Stomach (tissue), 9 donors: ENCODE measurements around the gene MAST2. TPM values are rescaled to one million over a fixed set of nuclear protein-coding genes. Genes with fewer than 3 reads are reported as not detected.

ENCODE experiments used
- DNase-seq, 2 donors: peaks; one replicate each; pipeline versions ENCODE4 v3.0.0 to v3.0.0-alpha.2; 2013 to 2019
- H3K27ac ChIP-seq, 5 donors: fragments of 200-600 bp in 4 of 5; sonication (generic) in 4 of 5; one replicate each; pipeline ENCODE4 v1.5.1; 2013 to 2019; ENCODE audit warnings: mild to moderate bottlenecking in 1 of 5, moderate library complexity in 1 of 5
- H3K27me3 ChIP-seq, 3 donors: fragments of 200-600 bp; sonication (generic); one replicate each; pipeline ENCODE4 v1.5.1; 2017 to 2019; ENCODE audit warnings: mixed run types in 1 of 3
- H3K36me3 ChIP-seq, 4 donors: fragments of 200-600 bp; sonication (generic); 1 replicate in 3 of 4; 2 replicates in 1 of 4; pipeline ENCODE4 v1.5.1; 2016 to 2019
- H3K4me1 ChIP-seq, 4 donors: fragments of 200-600 bp; sonication (generic); one replicate each; pipeline ENCODE4 v1.5.1; 2016 to 2019
- H3K4me3 ChIP-seq, 4 donors: fragments of 200-600 bp; sonication (generic) in 3 of 4; one replicate each; pipeline ENCODE4 v1.5.1; 2016 to 2019; ENCODE audit warnings: mild to moderate bottlenecking in 1 of 4
- H3K9me3 ChIP-seq, 4 donors: fragments of 200-600 bp; sonication (generic); one replicate each; pipeline ENCODE4 v1.5.1; 2016 to 2019
- EP300 ChIP-seq: sonication (generic); formaldehyde crosslinking; IDR thresholded peaks from one replicate; pipeline ENCODE4 v1.6.1; 2017; ENCODE audit warnings: antibody characterized with exemption
- POLR2A ChIP-seq, 4 donors: fragments of 450-650 bp; IDR thresholded peaks; one replicate each; pipeline ENCODE4 v1.6.1; 2016; ENCODE audit warnings: antibody characterized with exemption in 4 of 4, control low read depth in 2 of 4, mild to moderate bottlenecking in 1 of 4, moderate library complexity in 1 of 4
- POLR2AphosphoS5 ChIP-seq, 3 donors: sonication (generic); formaldehyde crosslinking; IDR thresholded peaks; one replicate each; pipeline ENCODE4 v1.6.1; 2016; ENCODE audit warnings: antibody characterized with exemption in 3 of 3
- WGBS, 5 donors: extraction: QIAGEN DNeasy Blood & Tissue Kit in 3 of 5; methylation state at CpG; one replicate each; pipeline versions ENCODE4 v1.1.5 to v1.1.7; 2013 to 2018; 5-methylcytosine and 5-hydroxymethylcytosine counted together
- intact Hi-C: fragments of 100-400 bp; cut with DNase I; formaldehyde crosslinking; loops from one replicate; pipeline ENCODE4 v1.15.1; 2023; ENCODE audit warnings: low total_unique reads
- polyA plus RNA-seq, 3 donors: library from polyadenylated mRNA; stranded (reverse); fragments of 200-250 nt; gene quantifications; one replicate each; pipeline ENCODE4 v1.2.3, GENCODE V29; 2013
- total RNA-seq, 5 donors: library from RNA; depleted of rRNA; stranded (reverse); fragments of >200 nt; gene quantifications; one replicate each; pipeline versions ENCODE4 v1.1.0 to v1.2.3, GENCODE V29; 2014 to 2016
- TF ChIP-seq, protein P1 (sequence below), 7 experiments: fragments of 450-650 bp in 4 of 7; fragments of 200-600 bp in 3 of 7; sonication (generic) in 3 of 7; IDR thresholded peaks; one replicate each; pipeline ENCODE4 v1.5.1; 2016 to 2019; ENCODE audit warnings: antibody characterized with exemption in 7 of 7, control low read depth in 2 of 7, mild to moderate bottlenecking in 1 of 7
- donor health status: healthy with polysubstance abuse.
- donor health status: Bipolar disorder and iron deficiency.
- donor health status: healthy.

Gene MAST2
- total and polyA plus RNA-seq, 8 donors = 5.3 to 131 (median 34.8) TPM

DNA sequence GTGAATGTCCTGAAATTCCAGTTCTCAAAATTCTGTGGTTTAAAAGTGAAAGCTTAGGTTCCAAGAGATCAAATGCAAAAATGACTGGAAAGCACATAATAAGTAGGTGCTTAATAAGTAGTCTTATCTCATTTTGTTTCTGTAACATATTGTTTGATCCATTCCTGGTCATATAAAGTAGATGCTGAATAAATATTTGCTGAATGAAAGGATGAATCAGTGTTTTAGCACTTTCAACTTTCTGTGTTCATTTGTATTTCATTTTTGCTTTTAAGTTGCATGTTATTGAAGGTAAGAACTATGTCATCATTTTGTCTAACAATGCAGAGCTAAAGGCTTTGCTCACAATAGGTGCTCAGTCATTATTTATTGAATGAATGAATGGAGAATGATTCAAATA, 6.3 kb downstream of the MAST2 start:
- intact Hi-C loops = no loop called here
- no peaks in the 10 kb centered on the region for H3K27me3 ChIP-seq

DNA sequence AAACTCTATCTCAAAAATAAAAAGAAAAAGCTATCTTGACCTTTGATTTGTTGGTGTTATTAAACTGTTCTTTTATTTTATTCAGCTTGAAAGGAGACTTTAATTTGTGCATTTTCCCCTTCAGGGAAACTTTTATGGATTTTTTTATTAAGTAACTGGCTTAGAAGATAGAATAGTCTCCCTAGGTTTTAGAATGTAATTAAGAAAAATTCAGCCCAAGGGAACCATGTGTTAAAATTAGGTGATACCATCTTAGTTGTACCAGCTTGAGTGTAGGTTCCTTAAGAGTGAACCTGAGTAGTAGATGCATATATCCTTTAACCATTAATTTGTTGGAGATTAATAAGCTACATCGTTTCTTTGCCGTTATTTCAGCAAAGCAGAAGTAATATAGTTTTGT, 11.4 kb downstream of the MAST2 start:
- H3K4me1 ChIP-seq = no peaks in the 10 kb centered on the region
- no peak for DNase-seq
- intact Hi-C loops = no loop called here
- peaks cover 0 to 16% (median 16%) of the 10 kb centered on the region in 4 donors for H3K36me3 ChIP-seq
- no peak overlapping the region for H3K27ac ChIP-seq
- H3K27me3 ChIP-seq = no peaks in the 10 kb centered on the region
- no peaks in the 10 kb centered on the region for H3K9me3 ChIP-seq
- TF ChIP-seq POLR2A (IDR thresholded peaks at IDR 0.05) (no peak), EP300 (no peak), POLR2AphosphoS5 (IDR thresholded peaks at IDR 0.05) (no peak)
- TF ChIP-seq, protein P1, sequence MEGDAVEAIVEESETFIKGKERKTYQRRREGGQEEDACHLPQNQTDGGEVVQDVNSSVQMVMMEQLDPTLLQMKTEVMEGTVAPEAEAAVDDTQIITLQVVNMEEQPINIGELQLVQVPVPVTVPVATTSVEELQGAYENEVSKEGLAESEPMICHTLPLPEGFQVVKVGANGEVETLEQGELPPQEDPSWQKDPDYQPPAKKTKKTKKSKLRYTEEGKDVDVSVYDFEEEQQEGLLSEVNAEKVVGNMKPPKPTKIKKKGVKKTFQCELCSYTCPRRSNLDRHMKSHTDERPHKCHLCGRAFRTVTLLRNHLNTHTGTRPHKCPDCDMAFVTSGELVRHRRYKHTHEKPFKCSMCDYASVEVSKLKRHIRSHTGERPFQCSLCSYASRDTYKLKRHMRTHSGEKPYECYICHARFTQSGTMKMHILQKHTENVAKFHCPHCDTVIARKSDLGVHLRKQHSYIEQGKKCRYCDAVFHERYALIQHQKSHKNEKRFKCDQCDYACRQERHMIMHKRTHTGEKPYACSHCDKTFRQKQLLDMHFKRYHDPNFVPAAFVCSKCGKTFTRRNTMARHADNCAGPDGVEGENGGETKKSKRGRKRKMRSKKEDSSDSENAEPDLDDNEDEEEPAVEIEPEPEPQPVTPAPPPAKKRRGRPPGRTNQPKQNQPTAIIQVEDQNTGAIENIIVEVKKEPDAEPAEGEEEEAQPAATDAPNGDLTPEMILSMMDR (IDR thresholded peaks at IDR 0.05) = no peak
- H3K4me3 ChIP-seq = no peak overlapping the region
- WGBS, 5 donors = 89 to 98% (median 94%) methylated on average over 2 of the region's 2 CpGs

More for the DNA sequence above, 6.3 kb downstream of the MAST2 start:
- DNase-seq = no peak
- no peak for TF ChIP-seq EP300
- TF ChIP-seq POLR2A (IDR thresholded peaks at IDR 0.05) = no peak
- TF ChIP-seq POLR2AphosphoS5 (IDR thresholded peaks at IDR 0.05) = no peak
- TF ChIP-seq, protein P1 (IDR thresholded peaks at IDR 0.05) = no peak
- Histone ChIP-seq H3K27ac (no peak overlapping the region), H3K4me3 (no peak overlapping the region), H3K36me3 (peaks cover 0 to 23% (median 21%) of the 10 kb centered on the region in 4 donors), H3K9me3 (no peaks in the 10 kb centered on the region), H3K4me1 (peaks cover 0 to 10% (median 7%) of the 10 kb centered on the region in 4 donors)

DNA sequence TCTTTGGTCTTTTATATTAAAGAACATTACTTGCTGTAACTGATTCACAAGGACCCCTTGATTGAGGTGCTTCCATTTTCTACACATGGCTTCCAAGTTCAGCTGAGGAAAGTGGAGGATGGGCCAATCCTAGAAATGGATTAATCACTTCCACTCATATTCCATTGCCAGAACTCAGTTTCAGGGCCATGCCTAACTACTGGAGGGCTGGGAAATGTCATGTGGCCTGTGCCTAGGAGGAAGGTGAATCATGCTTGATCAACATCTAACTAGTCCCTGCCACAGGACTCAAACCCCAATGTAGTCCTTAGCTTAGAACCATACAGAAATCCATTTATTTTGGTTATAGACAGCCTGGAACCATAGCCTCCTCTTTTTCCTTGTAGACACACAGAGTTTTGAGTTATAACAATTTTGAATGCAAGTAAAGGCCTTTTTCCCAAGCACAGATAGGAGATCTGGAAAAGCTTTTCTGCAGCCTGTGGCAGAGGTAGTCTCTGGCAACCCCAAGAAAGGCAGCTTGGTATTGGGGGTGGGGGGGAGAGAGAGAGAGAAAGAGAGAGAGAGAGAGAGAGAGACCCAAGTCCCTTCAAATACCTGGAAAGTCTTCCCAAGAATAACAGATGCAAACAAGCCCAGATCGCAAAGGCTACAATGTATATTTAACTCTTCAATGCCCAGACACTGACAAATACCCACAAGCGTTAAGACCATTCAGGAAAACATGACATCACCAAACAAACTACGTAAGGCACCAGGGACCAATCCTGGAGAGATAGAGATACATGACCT, 12.5 kb downstream of the MAST2 start:
- Histone ChIP-seq H3K9me3 (peaks cover 0 to under 1% (median 0%) of the 10 kb centered on the region in 4 donors), H3K27me3 (no peaks in the 10 kb centered on the region), H3K36me3 (peaks cover 0 to 16% (median 16%) of the 10 kb centered on the region in 4 donors), H3K27ac (no peak overlapping the region), H3K4me3 (no peak overlapping the region), H3K4me1 (no peaks in the 10 kb centered on the region)
- intact Hi-C loops = no loop called here
- no peak for DNase-seq
- no peak for TF ChIP-seq POLR2A (IDR thresholded peaks at IDR 0.05)
- TF ChIP-seq POLR2AphosphoS5 (IDR thresholded peaks at IDR 0.05) = no peak
- TF ChIP-seq, protein P1 (IDR thresholded peaks at IDR 0.05) = no peak
- TF ChIP-seq EP300 = no peak
- WGBS, 5 donors = 68 to 89% (median 82%) methylated on average over 3 of the region's 3 CpGs

DNA sequence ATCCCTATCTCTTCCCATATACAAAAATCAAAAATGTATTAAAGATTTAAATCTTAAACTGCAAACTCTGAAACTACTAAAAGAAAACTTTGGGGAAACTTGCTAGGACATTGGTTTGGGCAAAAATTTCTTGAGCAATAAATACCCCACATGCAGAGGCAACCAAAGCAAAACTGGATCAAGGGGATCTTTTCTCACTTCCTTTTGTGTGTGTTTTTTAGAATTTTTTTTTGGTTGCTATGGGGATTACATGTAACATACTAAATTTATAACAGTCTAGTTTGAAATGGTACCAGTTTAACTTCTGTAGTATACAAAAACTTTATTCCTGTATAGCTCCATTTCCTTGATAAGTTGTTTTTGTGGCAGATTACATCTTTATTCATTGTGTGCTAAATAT, 16.8 kb downstream of the MAST2 start:
- no peaks in the 10 kb centered on the region for H3K27me3 ChIP-seq
- no peaks in the 10 kb centered on the region for H3K4me1 ChIP-seq
- TF ChIP-seq POLR2AphosphoS5 (IDR thresholded peaks at IDR 0.05) = no peak
- no peak for TF ChIP-seq POLR2A (IDR thresholded peaks at IDR 0.05)
- TF ChIP-seq EP300 = no peak
- TF ChIP-seq, protein P1 (IDR thresholded peaks at IDR 0.05) = no peak
- peaks cover 0 to 6% (median 2%) of the 10 kb centered on the region in 4 donors for H3K9me3 ChIP-seq
- no peak for DNase-seq
- intact Hi-C loops = no loop called here
- peaks cover 0 to 9% (median 5%) of the 10 kb centered on the region in 4 donors for H3K36me3 ChIP-seq
- no peak overlapping the region for H3K27ac ChIP-seq
- H3K4me3 ChIP-seq = no peak overlapping the region
